ENCODE results near the gene ATP2B1. TPM values are rescaled to one million over a fixed set of nuclear protein-coding genes. Genes with fewer than 3 reads are reported as not detected.

Gene ATP2B1
- total RNA-seq, 4 donors from 2014 or later, result 38.6 to 96.4 (median 54.1) TPM

- TF ChIP-seq CTCF (IDR thresholded peaks at IDR 0.05; ENCODE audit: low read depth), result no peak
Observed at GRCh38 chr12:89704457-89704856, 4.2 kb downstream of the ATP2B1 start.

- TF ChIP-seq CTCF (IDR thresholded peaks at IDR 0.05; ENCODE audit: low read depth), result no peak
Observed at GRCh38 chr12:89703768-89704167, 4.9 kb downstream of the ATP2B1 start.

GRCh38 chr12:89702503-89702902 is 6.1 kb downstream of the ATP2B1 start:
- no peak for TF ChIP-seq CTCF (IDR thresholded peaks at IDR 0.05; ENCODE audit: low read depth)

- TF ChIP-seq CTCF (IDR thresholded peaks at IDR 0.05; ENCODE audit: low read depth), result no peak
Observed at GRCh38 chr12:89701606-89702206, 6.9 kb downstream of the ATP2B1 start.

GRCh38 chr12:89700191-89700810 is 8.3 kb downstream of the ATP2B1 start:
- no peak for TF ChIP-seq CTCF (IDR thresholded peaks at IDR 0.05; ENCODE audit: low read depth)

GRCh38 chr12:89698607-89699006 is 10.0 kb downstream of the ATP2B1 start:
- TF ChIP-seq CTCF (IDR thresholded peaks at IDR 0.05; ENCODE audit: low read depth), result no peak

GRCh38 chr12:89697296-89697695 is 11.3 kb downstream of the ATP2B1 start:
- TF ChIP-seq CTCF (IDR thresholded peaks at IDR 0.05; ENCODE audit: low read depth), result no peak

Measured in subcutaneous adipose tissue (tissue), 4 donors.